GM12872 (cell line): ENCODE results near the gene CACNA2D3.

ENCODE experiments used
- TF ChIP-seq, protein P1 (sequence below): IDR thresholded peaks from 3 replicates; pipeline ENCODE4 v1.5.1; 2011; ENCODE audit warnings: low read depth, mild to moderate bottlenecking, low read length, moderate library complexity; ENCODE audit not compliant: insufficient read depth

Gene CACNA2D3

DNA sequence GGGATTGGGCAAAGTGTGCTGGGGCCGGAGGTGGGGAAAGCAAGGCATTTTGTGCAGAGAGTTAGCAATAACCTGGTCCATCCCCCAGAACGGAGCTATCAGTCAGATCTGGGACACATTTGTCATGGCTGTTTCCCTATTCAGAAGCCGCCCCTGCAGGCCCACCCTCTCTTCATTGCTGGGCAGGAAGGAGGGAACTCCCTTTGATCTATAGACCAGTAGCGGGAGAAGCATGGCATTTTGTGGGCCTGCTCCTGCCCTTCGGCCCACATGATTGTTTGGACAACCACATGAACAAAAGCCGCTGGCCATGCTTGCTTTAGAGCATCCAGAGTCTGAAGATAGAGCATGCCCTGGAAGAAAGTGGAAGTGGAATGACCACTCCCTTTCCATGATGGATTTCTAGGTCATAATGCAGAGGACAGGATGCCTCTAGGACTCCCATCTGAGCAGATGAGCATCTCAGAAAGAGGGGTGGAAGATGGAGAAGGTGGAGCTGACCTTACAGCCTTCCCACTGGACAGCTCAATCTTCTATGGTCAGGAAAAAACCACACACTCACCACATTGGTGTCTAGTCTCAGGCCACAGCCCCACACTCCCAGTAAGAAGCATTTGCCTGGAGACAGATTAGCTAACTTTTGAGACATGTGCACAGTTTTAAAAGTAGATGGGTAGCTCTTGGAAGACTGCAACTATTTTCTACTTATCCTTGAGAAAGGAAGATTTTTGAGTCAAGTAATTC is 817.4 kb downstream of the CACNA2D3 start:
- TF ChIP-seq, protein P1, sequence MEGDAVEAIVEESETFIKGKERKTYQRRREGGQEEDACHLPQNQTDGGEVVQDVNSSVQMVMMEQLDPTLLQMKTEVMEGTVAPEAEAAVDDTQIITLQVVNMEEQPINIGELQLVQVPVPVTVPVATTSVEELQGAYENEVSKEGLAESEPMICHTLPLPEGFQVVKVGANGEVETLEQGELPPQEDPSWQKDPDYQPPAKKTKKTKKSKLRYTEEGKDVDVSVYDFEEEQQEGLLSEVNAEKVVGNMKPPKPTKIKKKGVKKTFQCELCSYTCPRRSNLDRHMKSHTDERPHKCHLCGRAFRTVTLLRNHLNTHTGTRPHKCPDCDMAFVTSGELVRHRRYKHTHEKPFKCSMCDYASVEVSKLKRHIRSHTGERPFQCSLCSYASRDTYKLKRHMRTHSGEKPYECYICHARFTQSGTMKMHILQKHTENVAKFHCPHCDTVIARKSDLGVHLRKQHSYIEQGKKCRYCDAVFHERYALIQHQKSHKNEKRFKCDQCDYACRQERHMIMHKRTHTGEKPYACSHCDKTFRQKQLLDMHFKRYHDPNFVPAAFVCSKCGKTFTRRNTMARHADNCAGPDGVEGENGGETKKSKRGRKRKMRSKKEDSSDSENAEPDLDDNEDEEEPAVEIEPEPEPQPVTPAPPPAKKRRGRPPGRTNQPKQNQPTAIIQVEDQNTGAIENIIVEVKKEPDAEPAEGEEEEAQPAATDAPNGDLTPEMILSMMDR: no peak

DNA sequence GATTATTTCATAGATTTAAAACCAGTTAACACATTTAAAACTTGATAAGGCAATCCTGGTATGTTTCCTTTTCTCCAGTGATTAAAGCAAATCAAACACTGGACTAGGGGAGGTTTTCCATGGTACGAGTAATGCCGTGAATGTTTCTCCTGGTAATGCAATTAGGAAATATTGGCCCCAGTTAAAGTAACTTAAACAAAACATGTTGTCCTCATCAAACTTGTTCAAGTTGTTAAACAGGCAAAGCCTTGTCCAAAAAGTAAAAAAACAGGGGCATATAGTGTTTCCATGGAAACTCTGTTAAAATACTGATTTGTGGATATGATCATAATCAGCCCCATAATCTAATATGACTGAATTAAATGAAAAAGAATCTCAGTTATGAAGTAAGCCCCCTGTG is 818.6 kb downstream of the CACNA2D3 start:
- TF ChIP-seq, protein P1: no peak

DNA sequence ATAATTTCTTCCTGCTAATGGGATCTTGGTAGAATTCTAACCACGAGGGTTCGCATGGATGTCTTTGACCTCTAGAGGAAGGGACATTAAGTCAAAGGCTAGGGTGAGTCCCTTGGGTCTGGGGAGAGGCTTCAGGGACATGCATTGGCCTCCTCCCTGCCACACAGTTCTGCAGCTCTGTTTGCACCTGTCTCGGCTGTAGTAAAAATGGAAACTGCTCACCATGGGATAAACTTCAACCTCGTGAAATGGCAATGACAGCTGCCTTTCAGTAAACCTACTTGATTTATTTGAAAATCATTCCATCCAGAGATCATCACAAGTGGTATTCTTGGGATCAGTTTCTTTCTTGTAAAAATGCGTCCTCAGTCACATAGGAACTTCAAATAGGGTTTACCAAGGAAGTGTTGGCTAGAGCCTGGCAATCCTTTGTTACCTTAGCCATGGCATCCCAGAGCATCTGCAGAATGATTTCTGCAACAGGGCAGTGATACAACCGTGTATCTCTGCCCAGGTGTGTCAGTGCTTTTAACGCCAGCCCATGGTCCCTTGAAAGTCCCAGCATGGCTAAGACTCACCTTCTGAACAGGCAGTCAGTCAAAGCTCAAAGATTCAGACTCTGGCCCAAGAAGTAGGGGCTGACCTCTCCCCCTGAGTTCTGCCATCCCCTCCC is 819.5 kb downstream of the CACNA2D3 start:
- TF ChIP-seq, protein P1: no peak

DNA sequence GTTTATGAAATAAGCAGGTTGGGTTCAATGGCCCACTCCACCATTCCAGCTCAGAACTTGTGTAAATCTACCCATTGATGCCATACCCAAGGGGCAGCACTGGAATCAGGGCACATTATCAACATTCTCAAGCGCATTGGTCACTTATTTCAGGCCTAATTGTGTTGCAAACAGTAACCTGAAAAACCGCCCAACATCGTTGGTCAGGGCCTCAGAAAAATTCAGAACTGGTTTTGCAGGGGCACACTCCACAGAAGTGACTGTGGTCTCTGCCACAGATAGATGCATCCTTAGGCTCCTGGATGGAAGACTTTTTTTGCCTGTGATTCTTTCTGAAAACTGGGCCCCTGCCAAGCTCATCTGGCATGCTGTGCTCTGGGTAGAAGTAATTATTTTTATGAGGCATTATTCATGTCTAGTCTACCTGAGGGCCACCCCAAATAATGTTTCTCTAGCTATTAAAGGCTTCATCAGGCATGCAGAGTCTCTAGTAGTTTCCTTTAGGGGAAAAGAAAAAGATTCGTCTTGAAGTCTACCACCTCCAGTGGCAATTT is 827.2 kb downstream of the CACNA2D3 start:
- TF ChIP-seq, protein P1: no peak

DNA sequence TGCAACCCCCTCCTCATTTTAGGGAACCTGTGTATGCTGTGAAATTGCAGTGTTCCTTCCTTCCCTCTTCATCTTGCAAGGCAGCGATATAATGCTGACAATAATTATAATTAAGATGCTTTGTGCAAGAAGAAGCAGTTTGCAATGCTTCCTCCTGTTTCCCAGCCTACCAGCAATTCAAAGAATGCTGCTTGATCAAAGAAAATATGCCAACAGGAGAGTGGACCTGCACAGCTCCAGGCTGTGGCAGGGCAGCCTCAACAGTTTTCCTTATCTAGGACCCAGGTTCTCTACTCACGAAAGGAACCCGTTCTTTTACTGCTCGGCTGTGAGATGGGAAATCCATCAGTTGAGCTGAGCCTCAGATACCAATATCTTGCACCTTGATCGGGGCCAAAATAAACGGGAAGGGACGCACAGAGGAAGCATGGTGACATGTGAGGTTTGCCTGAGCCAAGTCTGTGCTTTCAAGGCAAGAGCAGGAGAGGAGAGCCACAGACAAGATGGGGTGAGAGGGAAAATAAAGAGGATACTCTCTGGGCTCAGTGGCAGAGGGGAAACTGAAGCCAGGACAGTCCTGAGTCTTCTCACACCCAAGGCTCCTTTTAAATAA is 828.1 kb downstream of the CACNA2D3 start:
- TF ChIP-seq, protein P1: no peak

DNA sequence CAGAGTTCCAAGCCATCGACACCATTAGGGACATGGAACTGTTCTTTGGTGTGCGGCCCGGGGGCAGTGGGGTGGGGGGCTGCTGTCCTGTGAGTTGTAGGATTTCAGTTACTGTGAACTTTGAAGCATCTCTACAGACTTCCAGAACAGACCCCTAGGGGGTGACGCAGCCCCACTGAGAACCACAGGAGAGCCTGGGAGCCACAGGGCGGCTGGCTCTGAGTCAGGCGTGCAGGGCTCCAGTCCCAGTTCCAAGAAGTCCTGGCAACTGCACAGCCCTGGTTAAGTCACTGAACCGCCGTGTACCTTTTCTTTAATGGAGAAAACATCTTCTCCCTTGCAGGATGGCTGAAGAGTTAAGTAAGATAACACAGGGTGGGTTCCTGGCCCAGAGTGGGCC is 829.1 kb downstream of the CACNA2D3 start:
- TF ChIP-seq, protein P1: peak; percentile 35

DNA sequence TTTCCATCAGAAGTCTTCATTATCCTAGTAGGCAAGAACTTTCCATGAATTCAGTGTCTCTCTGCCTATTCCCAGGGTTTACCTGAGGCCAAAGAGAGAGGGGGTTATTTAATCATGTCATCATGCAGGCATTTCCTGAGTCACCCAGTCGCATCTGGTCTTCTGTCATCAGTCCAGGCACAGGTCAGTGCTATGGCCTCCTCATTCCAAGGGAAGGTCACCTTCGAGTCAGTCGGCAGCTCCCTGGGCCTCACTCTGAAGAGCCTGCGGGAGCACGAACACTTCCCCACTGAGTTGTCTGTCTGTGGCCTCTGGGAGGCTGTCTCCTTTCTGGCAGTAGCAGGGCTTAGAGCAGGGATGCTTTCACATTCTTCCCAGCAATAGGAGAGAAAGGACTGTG is 831.7 kb downstream of the CACNA2D3 start:
- TF ChIP-seq, protein P1: no peak
